Adrenal gland (tissue), 5 donors: ENCODE results near the gene EML2.
A peak's percentile ranks its signal among the peaks of the same experiment; 100 is the strongest.

Source experiments
- CTCF ChIP-seq, 6 experiments: fragments of 450-650 bp in 4 of 6; fragments of 200-600 bp in 2 of 6; sonication (generic) in 1 of 6; IDR thresholded peaks; 1 replicate in 5 of 6; 2 replicates in 1 of 6; pipeline versions ENCODE4 v1.5.1 to v1.8.0; 2016 to 2021; ENCODE audit warnings: antibody characterized with exemption in 6 of 6, mild to moderate bottlenecking in 2 of 6, moderate library complexity in 1 of 6
- POLR2A ChIP-seq, 2 donors: fragments of 450-650 bp; IDR thresholded peaks; one replicate each; pipeline ENCODE4 v1.6.1; 2017; ENCODE audit warnings: antibody characterized with exemption in 2 of 2, mild to moderate bottlenecking in 2 of 2, moderate library complexity in 1 of 2
- donor health status: DM: no; HTN: no; CAD: no.

- peak; percentile 42 to 61 for TF ChIP-seq POLR2A (IDR thresholded peaks at IDR 0.05)
- TF ChIP-seq CTCF (IDR thresholded peaks at IDR 0.05) = peak; percentile 86 to 98 (median 94)
Measured at GRCh38 chr19:45681391-45682015, 42.3 kb upstream of the EML2 start.
